Measurements from ENCODE around the gene HNRNPK. TPM values are rescaled to one million over a fixed set of nuclear protein-coding genes. Genes with fewer than 3 reads are reported as not detected.

The HNRNPK gene
- total RNA-seq, 1 experiment from 2014 or later = 723 TPM

DNA sequence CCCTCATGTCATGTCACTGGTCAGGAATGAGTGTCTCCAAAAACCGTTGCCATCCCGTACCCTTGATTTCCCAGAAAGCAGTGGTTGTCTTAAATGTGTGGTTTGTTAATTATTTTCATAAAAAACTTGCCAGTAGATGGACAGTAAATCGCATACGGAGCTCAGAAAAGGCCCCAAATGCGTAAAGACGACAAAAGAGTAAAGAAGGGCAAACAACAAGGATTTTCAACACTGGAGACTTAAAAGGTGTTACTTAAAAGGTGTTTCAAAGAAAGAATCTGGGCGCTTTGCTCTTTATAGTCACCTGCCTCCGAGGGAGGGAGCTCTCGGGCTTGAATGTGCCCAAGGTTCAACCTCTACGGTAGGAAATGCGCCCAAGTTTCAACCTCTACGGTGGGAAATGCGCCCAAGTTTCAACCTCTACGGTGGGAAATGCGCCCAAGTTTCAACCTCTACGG lies 59.5 kb downstream of the HNRNPK start:
- Mint-ChIP-seq H3K27me3 (ENCODE audit: low read depth) (no peaks in the 10 kb centered on the region), H3K9me3 (no peaks in the 10 kb centered on the region), H3K4me3 (peak overlapping the region; percentile 73), H3K27ac (peak overlapping the region; percentile 99), H3K36me3 (no peaks in the 10 kb centered on the region), H3K4me1 (peaks cover 6% of the 10 kb centered on the region)
- TF ChIP-seq, protein P1, sequence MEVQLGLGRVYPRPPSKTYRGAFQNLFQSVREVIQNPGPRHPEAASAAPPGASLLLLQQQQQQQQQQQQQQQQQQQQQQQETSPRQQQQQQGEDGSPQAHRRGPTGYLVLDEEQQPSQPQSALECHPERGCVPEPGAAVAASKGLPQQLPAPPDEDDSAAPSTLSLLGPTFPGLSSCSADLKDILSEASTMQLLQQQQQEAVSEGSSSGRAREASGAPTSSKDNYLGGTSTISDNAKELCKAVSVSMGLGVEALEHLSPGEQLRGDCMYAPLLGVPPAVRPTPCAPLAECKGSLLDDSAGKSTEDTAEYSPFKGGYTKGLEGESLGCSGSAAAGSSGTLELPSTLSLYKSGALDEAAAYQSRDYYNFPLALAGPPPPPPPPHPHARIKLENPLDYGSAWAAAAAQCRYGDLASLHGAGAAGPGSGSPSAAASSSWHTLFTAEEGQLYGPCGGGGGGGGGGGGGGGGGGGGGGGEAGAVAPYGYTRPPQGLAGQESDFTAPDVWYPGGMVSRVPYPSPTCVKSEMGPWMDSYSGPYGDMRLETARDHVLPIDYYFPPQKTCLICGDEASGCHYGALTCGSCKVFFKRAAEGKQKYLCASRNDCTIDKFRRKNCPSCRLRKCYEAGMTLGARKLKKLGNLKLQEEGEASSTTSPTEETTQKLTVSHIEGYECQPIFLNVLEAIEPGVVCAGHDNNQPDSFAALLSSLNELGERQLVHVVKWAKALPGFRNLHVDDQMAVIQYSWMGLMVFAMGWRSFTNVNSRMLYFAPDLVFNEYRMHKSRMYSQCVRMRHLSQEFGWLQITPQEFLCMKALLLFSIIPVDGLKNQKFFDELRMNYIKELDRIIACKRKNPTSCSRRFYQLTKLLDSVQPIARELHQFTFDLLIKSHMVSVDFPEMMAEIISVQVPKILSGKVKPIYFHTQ (CRISPR knock-in tag; IDR thresholded peaks at IDR 0.05) = peak; percentile 57; the same call in 1 of the 2 replicates
- TF ChIP-seq, protein P2, sequence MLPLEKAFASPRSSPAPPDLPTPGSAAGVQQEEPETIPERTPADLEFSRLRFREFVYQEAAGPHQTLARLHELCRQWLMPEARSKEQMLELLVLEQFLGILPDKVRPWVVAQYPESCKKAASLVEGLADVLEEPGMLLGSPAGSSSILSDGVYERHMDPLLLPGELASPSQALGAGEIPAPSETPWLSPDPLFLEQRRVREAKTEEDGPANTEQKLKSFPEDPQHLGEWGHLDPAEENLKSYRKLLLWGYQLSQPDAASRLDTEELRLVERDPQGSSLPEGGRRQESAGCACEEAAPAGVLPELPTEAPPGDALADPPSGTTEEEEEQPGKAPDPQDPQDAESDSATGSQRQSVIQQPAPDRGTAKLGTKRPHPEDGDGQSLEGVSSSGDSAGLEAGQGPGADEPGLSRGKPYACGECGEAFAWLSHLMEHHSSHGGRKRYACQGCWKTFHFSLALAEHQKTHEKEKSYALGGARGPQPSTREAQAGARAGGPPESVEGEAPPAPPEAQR (CRISPR knock-in tag; IDR thresholded peaks at IDR 0.05) = no peak
- CTCF ChIA-PET = interaction anchor here (0.7 to 2.3 kb wide), 12 partner anchors 8 to 475 kb away, joined by 3 to 14 read pairs (median 4); no protein-coding TSS in a partner anchor
- no peak for DNase-seq (ENCODE audit: low spot score)
- POLR2A ChIA-PET = interaction anchor here (0.7 to 1.6 kb wide), 6 partner anchors 36 to 297 kb away, joined by 3 to 7 read pairs (median 3); partner anchors contain the start of genes HNRNPK, RMI1 and UBQLN1
- peak; percentile 38 for ATAC-seq

DNA sequence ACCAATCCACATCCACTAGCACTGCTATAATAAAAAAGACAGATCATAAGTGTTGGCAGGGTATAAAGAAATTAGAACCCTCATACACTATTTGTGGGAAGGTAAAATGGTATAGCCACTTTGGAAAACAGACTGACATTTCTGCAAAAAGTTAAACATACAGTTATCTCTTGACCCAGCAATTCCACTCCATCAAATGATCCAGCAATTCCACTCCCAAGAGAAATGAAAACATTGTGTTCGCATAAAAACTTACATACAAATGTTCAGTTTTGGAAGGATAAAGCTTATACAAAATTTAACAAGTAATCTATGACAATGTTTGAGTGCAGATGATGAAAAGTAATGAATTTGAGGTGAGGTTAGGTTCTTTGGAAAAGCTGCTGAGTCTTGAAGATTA lies 60.9 kb downstream of the HNRNPK start:
- Mint-ChIP-seq H3K9me3 (no peaks in the 10 kb centered on the region), H3K36me3 (no peaks in the 10 kb centered on the region), H3K4me1 (peaks cover 6% of the 10 kb centered on the region), H3K27ac (no peak overlapping the region), H3K4me3 (no peak overlapping the region), H3K27me3 (ENCODE audit: low read depth) (no peaks in the 10 kb centered on the region)
- CTCF ChIA-PET = no interaction called here
- TF ChIP-seq, protein P3, sequence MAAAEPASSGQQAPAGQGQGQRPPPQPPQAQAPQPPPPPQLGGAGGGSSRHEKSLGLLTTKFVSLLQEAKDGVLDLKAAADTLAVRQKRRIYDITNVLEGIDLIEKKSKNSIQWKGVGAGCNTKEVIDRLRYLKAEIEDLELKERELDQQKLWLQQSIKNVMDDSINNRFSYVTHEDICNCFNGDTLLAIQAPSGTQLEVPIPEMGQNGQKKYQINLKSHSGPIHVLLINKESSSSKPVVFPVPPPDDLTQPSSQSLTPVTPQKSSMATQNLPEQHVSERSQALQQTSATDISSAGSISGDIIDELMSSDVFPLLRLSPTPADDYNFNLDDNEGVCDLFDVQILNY (CRISPR knock-in tag; IDR thresholded peaks at IDR 0.05) = no peak
- TF ChIP-seq ZNF423 (CRISPR knock-in tag; IDR thresholded peaks at IDR 0.05) (no peak), ZNF219 (CRISPR knock-in tag; IDR thresholded peaks at IDR 0.05; ENCODE audit: borderline replicate concordance) (no peak), KAT7 (CRISPR knock-in tag; IDR thresholded peaks at IDR 0.05; ENCODE audit: borderline replicate concordance) (no peak), ZNF671 (CRISPR knock-in tag; IDR thresholded peaks at IDR 0.05) (no peak), NR3C1 (CRISPR knock-in tag; conservative IDR thresholded peaks at IDR 0.05; ENCODE audit: low read depth) (no peak), CBFB (CRISPR knock-in tag; IDR thresholded peaks at IDR 0.05; ENCODE audit: low read depth) (no peak), JAZF1 (CRISPR knock-in tag; IDR thresholded peaks at IDR 0.05) (no peak), TEAD1 (CRISPR knock-in tag; IDR thresholded peaks at IDR 0.05) (no peak)
- TF ChIP-seq, protein P4, sequence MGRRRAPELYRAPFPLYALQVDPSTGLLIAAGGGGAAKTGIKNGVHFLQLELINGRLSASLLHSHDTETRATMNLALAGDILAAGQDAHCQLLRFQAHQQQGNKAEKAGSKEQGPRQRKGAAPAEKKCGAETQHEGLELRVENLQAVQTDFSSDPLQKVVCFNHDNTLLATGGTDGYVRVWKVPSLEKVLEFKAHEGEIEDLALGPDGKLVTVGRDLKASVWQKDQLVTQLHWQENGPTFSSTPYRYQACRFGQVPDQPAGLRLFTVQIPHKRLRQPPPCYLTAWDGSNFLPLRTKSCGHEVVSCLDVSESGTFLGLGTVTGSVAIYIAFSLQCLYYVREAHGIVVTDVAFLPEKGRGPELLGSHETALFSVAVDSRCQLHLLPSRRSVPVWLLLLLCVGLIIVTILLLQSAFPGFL (CRISPR knock-in tag; IDR thresholded peaks at IDR 0.05; ENCODE audit: borderline replicate concordance) = no peak
- TF ChIP-seq, protein P5, sequence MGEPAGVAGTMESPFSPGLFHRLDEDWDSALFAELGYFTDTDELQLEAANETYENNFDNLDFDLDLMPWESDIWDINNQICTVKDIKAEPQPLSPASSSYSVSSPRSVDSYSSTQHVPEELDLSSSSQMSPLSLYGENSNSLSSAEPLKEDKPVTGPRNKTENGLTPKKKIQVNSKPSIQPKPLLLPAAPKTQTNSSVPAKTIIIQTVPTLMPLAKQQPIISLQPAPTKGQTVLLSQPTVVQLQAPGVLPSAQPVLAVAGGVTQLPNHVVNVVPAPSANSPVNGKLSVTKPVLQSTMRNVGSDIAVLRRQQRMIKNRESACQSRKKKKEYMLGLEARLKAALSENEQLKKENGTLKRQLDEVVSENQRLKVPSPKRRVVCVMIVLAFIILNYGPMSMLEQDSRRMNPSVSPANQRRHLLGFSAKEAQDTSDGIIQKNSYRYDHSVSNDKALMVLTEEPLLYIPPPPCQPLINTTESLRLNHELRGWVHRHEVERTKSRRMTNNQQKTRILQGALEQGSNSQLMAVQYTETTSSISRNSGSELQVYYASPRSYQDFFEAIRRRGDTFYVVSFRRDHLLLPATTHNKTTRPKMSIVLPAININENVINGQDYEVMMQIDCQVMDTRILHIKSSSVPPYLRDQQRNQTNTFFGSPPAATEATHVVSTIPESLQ (CRISPR knock-in tag; IDR thresholded peaks at IDR 0.05) = no peak
- TF ChIP-seq, protein P6, sequence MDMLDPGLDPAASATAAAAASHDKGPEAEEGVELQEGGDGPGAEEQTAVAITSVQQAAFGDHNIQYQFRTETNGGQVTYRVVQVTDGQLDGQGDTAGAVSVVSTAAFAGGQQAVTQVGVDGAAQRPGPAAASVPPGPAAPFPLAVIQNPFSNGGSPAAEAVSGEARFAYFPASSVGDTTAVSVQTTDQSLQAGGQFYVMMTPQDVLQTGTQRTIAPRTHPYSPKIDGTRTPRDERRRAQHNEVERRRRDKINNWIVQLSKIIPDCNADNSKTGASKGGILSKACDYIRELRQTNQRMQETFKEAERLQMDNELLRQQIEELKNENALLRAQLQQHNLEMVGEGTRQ (CRISPR knock-in tag; IDR thresholded peaks at IDR 0.05) = no peak
- TF ChIP-seq, protein P7, sequence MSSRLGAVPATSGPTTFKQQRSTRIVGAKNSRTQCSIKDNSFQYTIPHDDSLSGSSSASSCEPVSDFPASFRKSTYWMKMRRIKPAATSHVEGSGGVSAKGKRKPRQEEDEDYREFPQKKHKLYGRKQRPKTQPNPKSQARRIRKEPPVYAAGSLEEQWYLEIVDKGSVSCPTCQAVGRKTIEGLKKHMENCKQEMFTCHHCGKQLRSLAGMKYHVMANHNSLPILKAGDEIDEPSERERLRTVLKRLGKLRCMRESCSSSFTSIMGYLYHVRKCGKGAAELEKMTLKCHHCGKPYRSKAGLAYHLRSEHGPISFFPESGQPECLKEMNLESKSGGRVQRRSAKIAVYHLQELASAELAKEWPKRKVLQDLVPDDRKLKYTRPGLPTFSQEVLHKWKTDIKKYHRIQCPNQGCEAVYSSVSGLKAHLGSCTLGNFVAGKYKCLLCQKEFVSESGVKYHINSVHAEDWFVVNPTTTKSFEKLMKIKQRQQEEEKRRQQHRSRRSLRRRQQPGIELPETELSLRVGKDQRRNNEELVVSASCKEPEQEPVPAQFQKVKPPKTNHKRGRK (CRISPR knock-in tag; IDR thresholded peaks at IDR 0.05; ENCODE audit: borderline replicate concordance) = no peak
- no peak for DNase-seq (ENCODE audit: low spot score)
- no peak for ATAC-seq
- POLR2A ChIA-PET = no interaction called here
